Suprapubic skin (tissue), 4 donors: ENCODE measurements around the gene PCYT1A.

ENCODE experiments used
- POLR2A ChIP-seq, 2 donors: fragments of 450-650 bp; IDR thresholded peaks; one replicate each; pipeline ENCODE4 v1.6.1; 2017; ENCODE audit warnings: antibody characterized with exemption in 2 of 2, mild to moderate bottlenecking in 2 of 2, moderate library complexity in 2 of 2
- POLR2AphosphoS5 ChIP-seq, 3 donors: sonication (generic); formaldehyde crosslinking; IDR thresholded peaks; one replicate each; pipeline ENCODE4 v1.6.1; 2017; ENCODE audit warnings: antibody characterized with exemption in 3 of 3
- TF ChIP-seq, protein P1 (sequence below), 2 donors: fragments of 200-600 bp in 1 of 2; fragments of 450-650 bp in 1 of 2; sonication (generic) in 1 of 2; IDR thresholded peaks; one replicate each; pipeline ENCODE4 v1.5.1; 2016 to 2019; ENCODE audit warnings: antibody characterized with exemption in 2 of 2, mild to moderate bottlenecking in 1 of 2, moderate library complexity in 1 of 2

DNA sequence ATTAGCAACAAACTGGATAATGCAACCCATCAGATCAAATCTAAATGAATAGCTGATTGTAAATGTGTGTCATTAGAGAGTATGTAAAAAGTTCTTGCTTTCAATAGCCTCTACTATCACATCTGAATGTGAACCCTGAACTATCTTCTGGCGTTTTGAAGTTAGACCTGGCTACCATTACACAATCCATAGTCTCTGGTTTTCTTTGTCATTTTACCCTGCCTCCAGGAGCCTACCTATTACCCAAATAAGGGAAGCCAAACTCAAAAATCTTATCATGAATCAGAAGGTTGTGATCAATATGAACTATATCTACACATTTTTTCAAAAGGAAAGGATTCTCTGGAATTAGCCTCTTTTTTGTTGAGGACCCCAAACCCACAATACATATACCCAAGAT is 31.8 kb downstream of the PCYT1A start:
- TF ChIP-seq POLR2A (IDR thresholded peaks at IDR 0.05), result no peak
- TF ChIP-seq, protein P1, sequence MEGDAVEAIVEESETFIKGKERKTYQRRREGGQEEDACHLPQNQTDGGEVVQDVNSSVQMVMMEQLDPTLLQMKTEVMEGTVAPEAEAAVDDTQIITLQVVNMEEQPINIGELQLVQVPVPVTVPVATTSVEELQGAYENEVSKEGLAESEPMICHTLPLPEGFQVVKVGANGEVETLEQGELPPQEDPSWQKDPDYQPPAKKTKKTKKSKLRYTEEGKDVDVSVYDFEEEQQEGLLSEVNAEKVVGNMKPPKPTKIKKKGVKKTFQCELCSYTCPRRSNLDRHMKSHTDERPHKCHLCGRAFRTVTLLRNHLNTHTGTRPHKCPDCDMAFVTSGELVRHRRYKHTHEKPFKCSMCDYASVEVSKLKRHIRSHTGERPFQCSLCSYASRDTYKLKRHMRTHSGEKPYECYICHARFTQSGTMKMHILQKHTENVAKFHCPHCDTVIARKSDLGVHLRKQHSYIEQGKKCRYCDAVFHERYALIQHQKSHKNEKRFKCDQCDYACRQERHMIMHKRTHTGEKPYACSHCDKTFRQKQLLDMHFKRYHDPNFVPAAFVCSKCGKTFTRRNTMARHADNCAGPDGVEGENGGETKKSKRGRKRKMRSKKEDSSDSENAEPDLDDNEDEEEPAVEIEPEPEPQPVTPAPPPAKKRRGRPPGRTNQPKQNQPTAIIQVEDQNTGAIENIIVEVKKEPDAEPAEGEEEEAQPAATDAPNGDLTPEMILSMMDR (IDR thresholded peaks at IDR 0.05), result no peak
- no peak for TF ChIP-seq POLR2AphosphoS5 (IDR thresholded peaks at IDR 0.05)
